ENCODE measurements around the gene C9orf153.

C9orf153 gene

GRCh38 chr9:86185872-86186271 lies 73.6 kb downstream of the C9orf153 start:
- no peak for TF ChIP-seq CTCF (conservative IDR thresholded peaks at IDR 0.05)
- H3K27ac ChIP-seq, result no peak overlapping the region

- TF ChIP-seq CTCF (conservative IDR thresholded peaks at IDR 0.05), result no peak
- no peak overlapping the region for H3K27ac ChIP-seq
Measured at GRCh38 chr9:86184138-86184524, 75.3 kb downstream of the C9orf153 start.

GRCh38 chr9:86183229-86184137 lies 76.0 kb downstream of the C9orf153 start:
- TF ChIP-seq CTCF (conservative IDR thresholded peaks at IDR 0.05), result no peak
- H3K27ac ChIP-seq, result no peak overlapping the region

- no peak overlapping the region for H3K27ac ChIP-seq
- TF ChIP-seq CTCF (conservative IDR thresholded peaks at IDR 0.05), result no peak
Measured at GRCh38 chr9:86181379-86182315, 77.8 kb downstream of the C9orf153 start.

- TF ChIP-seq CTCF (conservative IDR thresholded peaks at IDR 0.05), result no peak
- no peak overlapping the region for H3K27ac ChIP-seq
Measured at GRCh38 chr9:86178503-86178902, 81.0 kb downstream of the C9orf153 start.

GRCh38 chr9:86177995-86178394 lies 81.5 kb downstream of the C9orf153 start:
- no peak for TF ChIP-seq CTCF (conservative IDR thresholded peaks at IDR 0.05)
- no peak overlapping the region for H3K27ac ChIP-seq

GRCh38 chr9:86176468-86176867 lies 83.0 kb downstream of the C9orf153 start:
- H3K27ac ChIP-seq, result no peak overlapping the region
- no peak for TF ChIP-seq CTCF (conservative IDR thresholded peaks at IDR 0.05)
